ENCODE results near the gene IRF9. TPM values are rescaled to one million over a fixed set of nuclear protein-coding genes. Genes with fewer than 3 reads are reported as not detected.

The IRF9 gene
- total and polyA plus RNA-seq, 2 experiments from 2014 or later, result 8.2 to 8.4 TPM

DNA sequence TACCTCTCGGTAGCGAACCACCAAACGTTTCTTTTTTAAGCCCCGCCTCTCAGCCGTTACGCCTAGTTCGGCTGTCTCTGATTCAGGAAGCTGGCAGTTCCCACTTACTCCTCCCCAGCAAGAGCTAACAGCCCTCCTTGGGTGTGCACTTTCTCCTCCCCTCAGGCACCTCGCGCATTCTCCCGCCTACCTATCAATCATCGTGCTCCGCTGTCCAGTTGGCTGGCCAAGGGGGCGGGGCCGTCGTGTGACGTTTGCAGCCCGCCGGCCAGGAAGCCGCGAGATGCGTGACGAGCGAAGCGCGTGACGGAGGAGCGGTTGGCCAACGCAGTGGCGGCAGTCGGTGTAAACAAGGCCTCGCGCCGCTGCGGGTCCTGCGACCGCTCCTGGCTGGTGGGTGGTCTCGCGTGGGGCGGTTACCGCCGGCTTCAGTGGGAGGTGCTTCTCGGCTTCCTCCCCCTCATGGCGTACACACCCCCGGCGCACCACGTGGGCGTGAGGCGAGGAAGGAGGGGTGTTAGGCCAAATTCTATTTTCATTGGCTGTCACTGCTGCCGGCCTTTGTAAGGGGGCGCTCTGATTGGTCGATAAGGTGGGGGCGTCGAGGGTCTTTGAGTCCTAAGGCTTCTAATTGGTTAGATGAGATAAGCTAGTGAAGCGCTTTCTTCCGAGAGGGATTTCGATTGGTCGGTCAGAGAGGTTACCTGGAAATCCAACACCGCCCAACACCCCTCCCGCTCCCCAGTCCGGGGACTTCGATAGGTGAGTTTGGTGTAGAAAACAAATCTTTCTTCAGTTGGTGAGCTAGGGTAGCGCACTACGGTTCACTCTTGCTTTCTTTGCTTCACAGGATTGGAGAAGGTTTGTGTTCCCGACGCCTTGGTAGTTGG lies 46.3 kb upstream of the IRF9 start, which contains the start of the genes DCAF11 and NRL:
Gene DCAF11 (plus strand): TSS at position 246 of the 890 bp plus-strand sequence. CDS start 818 bp downstream, outside the sequence.
Gene NRL (minus strand): TSS at position 418 of the 890 bp plus-strand sequence. CDS start 32,101 bp downstream, outside the sequence.
- Histone ChIP-seq H3K27ac (ENCODE audit: low read depth) (peak within 1 kb of the TSS; percentile 94), H2AFZ (peak within 1 kb of the TSS; percentile 95), H3K4me3 (peak within 1 kb of the TSS; percentile 77), H3K36me3 (ENCODE audit: insufficient read depth) (peaks cover 15% of the 10 kb centered on the region; the same call in 1 of the 2 replicates), H3F3A (replicated peaks; ENCODE audit: low read depth) (peaks cover 6% of the 10 kb centered on the region; the same call in 1 of the 2 replicates), H3K9me2 (ENCODE audit: insufficient read depth) (no peaks in the 10 kb centered on the region), H3K27me3 (ENCODE audit: insufficient read depth) (no peaks in the 10 kb centered on the region), H3K4me1 (ENCODE audit: insufficient read depth) (peaks cover 6% of the 10 kb centered on the region), H3K79me2 (replicated peaks; ENCODE audit: insufficient read depth) (peaks cover 11% of the 10 kb centered on the region), H4K20me1 (replicated peaks; ENCODE audit: insufficient read depth) (no peaks in the 10 kb centered on the region; the same call in none of the 2 replicates), H3K4me2 (peak within 1 kb of the TSS; percentile 96)
- H3K9me3 Mint-ChIP-seq, result peaks cover 3% of the 10 kb centered on the region; the same call in 1 of the 3 replicates
- peak within 1 kb of the TSS; percentile 93 for H3K4me3 Mint-ChIP-seq
- ATAC-seq (peak; percentile 84), DNase-seq (ENCODE audit: low spot score) (peak; percentile 100)
- peak within 1 kb of the TSS; percentile 99 for H3K27ac Mint-ChIP-seq
- H3K4me1 Mint-ChIP-seq, result peaks cover 16% of the 10 kb centered on the region
- H3K36me3 Mint-ChIP-seq (ENCODE audit: low read depth), result peaks cover 28% of the 10 kb centered on the region
- peaks cover 23% of the 10 kb centered on the region for H3K27me3 Mint-ChIP-seq (ENCODE audit: insufficient read depth, low read depth, poor library complexity)
- TF ChIP-seq EZH2phosphoT487 (IDR thresholded peaks at IDR 0.05; ENCODE audit: unreplicated experiment) (no peak), NANOG (IDR thresholded peaks at IDR 0.05; ENCODE audit: borderline replicate concordance) (no peak), ZNF331 (CRISPR knock-in tag; IDR thresholded peaks at IDR 0.05; ENCODE audit: low read depth) (no peak), JUNB (IDR thresholded peaks at IDR 0.05; ENCODE audit: unreplicated experiment) (no peak), CREB1 (CRISPR knock-in tag; IDR thresholded peaks at IDR 0.05; ENCODE audit: low read depth) (peak; percentile 92), POLR2AphosphoS5 (IDR thresholded peaks at IDR 0.05; ENCODE audit: low read depth) (peak; percentile 55), EZH2 (IDR thresholded peaks at IDR 0.05; ENCODE audit: low read depth, unreplicated experiment) (no peak), STAT1 (IDR thresholded peaks at IDR 0.05; ENCODE audit: unreplicated experiment) (no peak), ZNF114 (CRISPR knock-in tag; IDR thresholded peaks at IDR 0.05) (no peak)
- TF ChIP-seq, protein P1, sequence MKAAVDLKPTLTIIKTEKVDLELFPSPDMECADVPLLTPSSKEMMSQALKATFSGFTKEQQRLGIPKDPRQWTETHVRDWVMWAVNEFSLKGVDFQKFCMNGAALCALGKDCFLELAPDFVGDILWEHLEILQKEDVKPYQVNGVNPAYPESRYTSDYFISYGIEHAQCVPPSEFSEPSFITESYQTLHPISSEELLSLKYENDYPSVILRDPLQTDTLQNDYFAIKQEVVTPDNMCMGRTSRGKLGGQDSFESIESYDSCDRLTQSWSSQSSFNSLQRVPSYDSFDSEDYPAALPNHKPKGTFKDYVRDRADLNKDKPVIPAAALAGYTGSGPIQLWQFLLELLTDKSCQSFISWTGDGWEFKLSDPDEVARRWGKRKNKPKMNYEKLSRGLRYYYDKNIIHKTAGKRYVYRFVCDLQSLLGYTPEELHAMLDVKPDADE (IDR thresholded peaks at IDR 0.05), result peak; percentile 35; the same call in 1 of the 2 replicates
- TF ChIP-seq, protein P2, sequence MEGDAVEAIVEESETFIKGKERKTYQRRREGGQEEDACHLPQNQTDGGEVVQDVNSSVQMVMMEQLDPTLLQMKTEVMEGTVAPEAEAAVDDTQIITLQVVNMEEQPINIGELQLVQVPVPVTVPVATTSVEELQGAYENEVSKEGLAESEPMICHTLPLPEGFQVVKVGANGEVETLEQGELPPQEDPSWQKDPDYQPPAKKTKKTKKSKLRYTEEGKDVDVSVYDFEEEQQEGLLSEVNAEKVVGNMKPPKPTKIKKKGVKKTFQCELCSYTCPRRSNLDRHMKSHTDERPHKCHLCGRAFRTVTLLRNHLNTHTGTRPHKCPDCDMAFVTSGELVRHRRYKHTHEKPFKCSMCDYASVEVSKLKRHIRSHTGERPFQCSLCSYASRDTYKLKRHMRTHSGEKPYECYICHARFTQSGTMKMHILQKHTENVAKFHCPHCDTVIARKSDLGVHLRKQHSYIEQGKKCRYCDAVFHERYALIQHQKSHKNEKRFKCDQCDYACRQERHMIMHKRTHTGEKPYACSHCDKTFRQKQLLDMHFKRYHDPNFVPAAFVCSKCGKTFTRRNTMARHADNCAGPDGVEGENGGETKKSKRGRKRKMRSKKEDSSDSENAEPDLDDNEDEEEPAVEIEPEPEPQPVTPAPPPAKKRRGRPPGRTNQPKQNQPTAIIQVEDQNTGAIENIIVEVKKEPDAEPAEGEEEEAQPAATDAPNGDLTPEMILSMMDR (conservative IDR thresholded peaks at IDR 0.05; ENCODE audit: low read depth in 2 of 2), result no peak
- TF ChIP-seq, protein P3, sequence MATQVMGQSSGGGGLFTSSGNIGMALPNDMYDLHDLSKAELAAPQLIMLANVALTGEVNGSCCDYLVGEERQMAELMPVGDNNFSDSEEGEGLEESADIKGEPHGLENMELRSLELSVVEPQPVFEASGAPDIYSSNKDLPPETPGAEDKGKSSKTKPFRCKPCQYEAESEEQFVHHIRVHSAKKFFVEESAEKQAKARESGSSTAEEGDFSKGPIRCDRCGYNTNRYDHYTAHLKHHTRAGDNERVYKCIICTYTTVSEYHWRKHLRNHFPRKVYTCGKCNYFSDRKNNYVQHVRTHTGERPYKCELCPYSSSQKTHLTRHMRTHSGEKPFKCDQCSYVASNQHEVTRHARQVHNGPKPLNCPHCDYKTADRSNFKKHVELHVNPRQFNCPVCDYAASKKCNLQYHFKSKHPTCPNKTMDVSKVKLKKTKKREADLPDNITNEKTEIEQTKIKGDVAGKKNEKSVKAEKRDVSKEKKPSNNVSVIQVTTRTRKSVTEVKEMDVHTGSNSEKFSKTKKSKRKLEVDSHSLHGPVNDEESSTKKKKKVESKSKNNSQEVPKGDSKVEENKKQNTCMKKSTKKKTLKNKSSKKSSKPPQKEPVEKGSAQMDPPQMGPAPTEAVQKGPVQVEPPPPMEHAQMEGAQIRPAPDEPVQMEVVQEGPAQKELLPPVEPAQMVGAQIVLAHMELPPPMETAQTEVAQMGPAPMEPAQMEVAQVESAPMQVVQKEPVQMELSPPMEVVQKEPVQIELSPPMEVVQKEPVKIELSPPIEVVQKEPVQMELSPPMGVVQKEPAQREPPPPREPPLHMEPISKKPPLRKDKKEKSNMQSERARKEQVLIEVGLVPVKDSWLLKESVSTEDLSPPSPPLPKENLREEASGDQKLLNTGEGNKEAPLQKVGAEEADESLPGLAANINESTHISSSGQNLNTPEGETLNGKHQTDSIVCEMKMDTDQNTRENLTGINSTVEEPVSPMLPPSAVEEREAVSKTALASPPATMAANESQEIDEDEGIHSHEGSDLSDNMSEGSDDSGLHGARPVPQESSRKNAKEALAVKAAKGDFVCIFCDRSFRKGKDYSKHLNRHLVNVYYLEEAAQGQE (IDR thresholded peaks at IDR 0.05; ENCODE audit: unreplicated experiment), result no peak
- TF ChIP-seq, protein P4, sequence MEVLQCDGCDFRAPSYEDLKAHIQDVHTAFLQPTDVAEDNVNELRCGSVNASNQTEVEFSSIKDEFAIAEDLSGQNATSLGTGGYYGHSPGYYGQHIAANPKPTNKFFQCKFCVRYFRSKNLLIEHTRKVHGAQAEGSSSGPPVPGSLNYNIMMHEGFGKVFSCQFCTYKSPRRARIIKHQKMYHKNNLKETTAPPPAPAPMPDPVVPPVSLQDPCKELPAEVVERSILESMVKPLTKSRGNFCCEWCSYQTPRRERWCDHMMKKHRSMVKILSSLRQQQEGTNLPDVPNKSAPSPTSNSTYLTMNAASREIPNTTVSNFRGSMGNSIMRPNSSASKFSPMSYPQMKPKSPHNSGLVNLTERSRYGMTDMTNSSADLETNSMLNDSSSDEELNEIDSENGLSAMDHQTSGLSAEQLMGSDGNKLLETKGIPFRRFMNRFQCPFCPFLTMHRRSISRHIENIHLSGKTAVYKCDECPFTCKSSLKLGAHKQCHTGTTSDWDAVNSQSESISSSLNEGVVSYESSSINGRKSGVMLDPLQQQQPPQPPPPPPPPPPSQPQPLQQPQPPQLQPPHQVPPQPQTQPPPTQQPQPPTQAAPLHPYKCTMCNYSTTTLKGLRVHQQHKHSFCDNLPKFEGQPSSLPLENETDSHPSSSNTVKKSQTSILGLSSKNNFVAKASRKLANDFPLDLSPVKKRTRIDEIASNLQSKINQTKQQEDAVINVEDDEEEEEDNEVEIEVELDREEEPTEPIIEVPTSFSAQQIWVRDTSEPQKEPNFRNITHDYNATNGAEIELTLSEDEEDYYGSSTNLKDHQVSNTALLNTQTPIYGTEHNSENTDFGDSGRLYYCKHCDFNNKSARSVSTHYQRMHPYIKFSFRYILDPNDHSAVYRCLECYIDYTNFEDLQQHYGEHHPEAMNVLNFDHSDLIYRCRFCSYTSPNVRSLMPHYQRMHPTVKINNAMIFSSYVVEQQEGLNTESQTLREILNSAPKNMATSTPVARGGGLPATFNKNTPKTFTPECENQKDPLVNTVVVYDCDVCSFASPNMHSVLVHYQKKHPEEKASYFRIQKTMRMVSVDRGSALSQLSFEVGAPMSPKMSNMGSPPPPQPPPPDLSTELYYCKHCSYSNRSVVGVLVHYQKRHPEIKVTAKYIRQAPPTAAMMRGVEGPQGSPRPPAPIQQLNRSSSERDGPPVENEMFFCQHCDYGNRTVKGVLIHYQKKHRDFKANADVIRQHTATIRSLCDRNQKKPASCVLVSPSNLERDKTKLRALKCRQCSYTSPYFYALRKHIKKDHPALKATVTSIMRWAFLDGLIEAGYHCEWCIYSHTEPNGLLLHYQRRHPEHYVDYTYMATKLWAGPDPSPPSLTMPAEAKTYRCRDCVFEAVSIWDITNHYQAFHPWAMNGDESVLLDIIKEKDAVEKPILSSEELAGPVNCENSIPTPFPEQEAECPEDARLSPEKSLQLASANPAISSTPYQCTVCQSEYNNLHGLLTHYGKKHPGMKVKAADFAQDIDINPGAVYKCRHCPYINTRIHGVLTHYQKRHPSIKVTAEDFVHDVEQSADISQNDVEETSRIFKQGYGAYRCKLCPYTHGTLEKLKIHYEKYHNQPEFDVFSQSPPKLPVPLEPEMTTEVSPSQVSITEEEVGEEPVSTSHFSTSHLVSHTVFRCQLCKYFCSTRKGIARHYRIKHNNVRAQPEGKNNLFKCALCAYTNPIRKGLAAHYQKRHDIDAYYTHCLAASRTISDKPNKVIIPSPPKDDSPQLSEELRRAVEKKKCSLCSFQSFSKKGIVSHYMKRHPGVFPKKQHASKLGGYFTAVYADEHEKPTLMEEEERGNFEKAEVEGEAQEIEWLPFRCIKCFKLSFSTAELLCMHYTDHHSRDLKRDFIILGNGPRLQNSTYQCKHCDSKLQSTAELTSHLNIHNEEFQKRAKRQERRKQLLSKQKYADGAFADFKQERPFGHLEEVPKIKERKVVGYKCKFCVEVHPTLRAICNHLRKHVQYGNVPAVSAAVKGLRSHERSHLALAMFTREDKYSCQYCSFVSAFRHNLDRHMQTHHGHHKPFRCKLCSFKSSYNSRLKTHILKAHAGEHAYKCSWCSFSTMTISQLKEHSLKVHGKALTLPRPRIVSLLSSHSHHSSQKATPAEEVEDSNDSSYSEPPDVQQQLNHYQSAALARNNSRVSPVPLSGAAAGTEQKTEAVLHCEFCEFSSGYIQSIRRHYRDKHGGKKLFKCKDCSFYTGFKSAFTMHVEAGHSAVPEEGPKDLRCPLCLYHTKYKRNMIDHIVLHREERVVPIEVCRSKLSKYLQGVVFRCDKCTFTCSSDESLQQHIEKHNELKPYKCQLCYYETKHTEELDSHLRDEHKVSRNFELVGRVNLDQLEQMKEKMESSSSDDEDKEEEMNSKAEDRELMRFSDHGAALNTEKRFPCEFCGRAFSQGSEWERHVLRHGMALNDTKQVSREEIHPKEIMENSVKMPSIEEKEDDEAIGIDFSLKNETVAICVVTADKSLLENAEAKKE (CRISPR knock-in tag; IDR thresholded peaks at IDR 0.05), result no peak

Data from GM23338 (cell line).